Activated naive CD8-positive, alpha-beta T cell treated with anti-CD3 and anti-CD28 coated beads, Interleukin-2, amount 10 ng/mL, durations not matched to agents 7 days and 5 days (primary cell): ENCODE data around the gene SLC11A1. TPM values are rescaled to one million over a fixed set of nuclear protein-coding genes. Genes with fewer than 3 reads are reported as not detected.

Experiments
- ATAC-seq: fragments of 150-1000 bp; cut with Tn5 transposase; one replicate; pipeline ENCODE4 v1.10.0; 2021; ENCODE audit warnings: low read depth, moderate library complexity
- POLR2A ChIA-PET: fragments of 350-600 bp; sonication (Branson Sonifier 250); formaldehyde crosslinking; loops from one replicate; lab custom pipeline; 2021; ENCODE audit warnings: antibody characterized with exemption; lab: Charles Lee
- DNase-seq: peaks from one replicate; pipeline ENCODE4 v3.0.0; 2021
- H3K27ac Mint-ChIP-seq: one replicate; pipeline ENCODE4 v1.8.0; 2022; ENCODE audit warnings: mild to moderate bottlenecking, mixed read lengths
- H3K27me3 Mint-ChIP-seq: one replicate; pipeline ENCODE4 v1.8.0; 2022; ENCODE audit warnings: mild to moderate bottlenecking, moderate library complexity, mixed read lengths
- H3K36me3 Mint-ChIP-seq: one replicate; pipeline ENCODE4 v1.8.0; 2021; ENCODE audit warnings: mild to moderate bottlenecking, mixed read lengths
- H3K4me1 Mint-ChIP-seq: one replicate; pipeline ENCODE4 v1.8.0; 2021; ENCODE audit warnings: mixed read lengths
- H3K4me3 Mint-ChIP-seq: one replicate; pipeline ENCODE4 v1.8.0; 2022; ENCODE audit warnings: mild to moderate bottlenecking, moderate library complexity, mixed read lengths
- H3K9me3 Mint-ChIP-seq: one replicate; pipeline ENCODE4 v1.8.0; 2021; ENCODE audit warnings: mixed read lengths
- total RNA-seq, 2 experiments: library from RNA; stranded (reverse); gene quantifications; one replicate each; pipeline ENCODE4 v1.2.3, GENCODE V29; 2021

SLC11A1 gene
- total RNA-seq, 2 experiments from 2014 or later = 1.6 to 1.7 TPM

GRCh38 chr2:218392891-218393462 is 10.9 kb downstream of the SLC11A1 start:
- H3K27me3 Mint-ChIP-seq = no peaks in the 10 kb centered on the region
- peaks cover 2% of the 10 kb centered on the region for H3K36me3 Mint-ChIP-seq
- POLR2A ChIA-PET = interaction anchor here (0.6 to 1.2 kb wide), 2 partner anchors 26 to 107 kb away, joined by 3 to 4 read pairs; no protein-coding TSS in a partner anchor
- H3K27ac Mint-ChIP-seq = peak overlapping the region; percentile 48
- peaks cover 24% of the 10 kb centered on the region for H3K4me1 Mint-ChIP-seq
- H3K4me3 Mint-ChIP-seq = no peak overlapping the region
- no peaks in the 10 kb centered on the region for H3K9me3 Mint-ChIP-seq
- ATAC-seq (no peak), DNase-seq (no peak)

GRCh38 chr2:218393750-218394290 is 11.7 kb downstream of the SLC11A1 start:
- Mint-ChIP-seq H3K4me1 (peaks cover 24% of the 10 kb centered on the region), H3K9me3 (no peaks in the 10 kb centered on the region), H3K27me3 (no peaks in the 10 kb centered on the region), H3K4me3 (no peak overlapping the region), H3K27ac (peak overlapping the region; percentile 45), H3K36me3 (peaks cover 2% of the 10 kb centered on the region)
- no peak for ATAC-seq
- DNase-seq = no peak
- POLR2A ChIA-PET = interaction anchor here (1.2 to 1.3 kb wide), 3 partner anchors 103 to 120 kb away, joined by 3 read pairs; no protein-coding TSS in a partner anchor

GRCh38 chr2:218394298-218395089 is 12.4 kb downstream of the SLC11A1 start:
- no peaks in the 10 kb centered on the region for H3K9me3 Mint-ChIP-seq
- peaks cover 2% of the 10 kb centered on the region for H3K36me3 Mint-ChIP-seq
- no peaks in the 10 kb centered on the region for H3K27me3 Mint-ChIP-seq
- POLR2A ChIA-PET = interaction anchor here (1.2 to 1.3 kb wide), 2 partner anchors 104 to 121 kb away, joined by 3 read pairs; no protein-coding TSS in a partner anchor
- H3K4me3 Mint-ChIP-seq = no peak overlapping the region
- peaks cover 24% of the 10 kb centered on the region for H3K4me1 Mint-ChIP-seq
- DNase-seq (peak; percentile 48), ATAC-seq (no peak)
- peak overlapping the region; percentile 62 for H3K27ac Mint-ChIP-seq

GRCh38 chr2:218395090-218395444 is 13.0 kb downstream of the SLC11A1 start:
- H3K4me3 Mint-ChIP-seq = no peak overlapping the region
- H3K9me3 Mint-ChIP-seq = no peaks in the 10 kb centered on the region
- ATAC-seq = no peak
- DNase-seq = no peak
- POLR2A ChIA-PET = interaction anchor here (0.5 to 2.0 kb wide), 2 partner anchors 93 to 122 kb away, joined by 3 to 7 read pairs; no protein-coding TSS in a partner anchor
- peaks cover 2% of the 10 kb centered on the region for H3K36me3 Mint-ChIP-seq
- peak overlapping the region; percentile 62 for H3K27ac Mint-ChIP-seq
- H3K4me1 Mint-ChIP-seq = peaks cover 24% of the 10 kb centered on the region
- H3K27me3 Mint-ChIP-seq = no peaks in the 10 kb centered on the region

GRCh38 chr2:218395456-218395825 is 13.4 kb downstream of the SLC11A1 start:
- Mint-ChIP-seq H3K9me3 (no peaks in the 10 kb centered on the region), H3K4me1 (peaks cover 24% of the 10 kb centered on the region), H3K27ac (peak overlapping the region; percentile 98), H3K4me3 (peak overlapping the region; percentile 70), H3K36me3 (peaks cover 2% of the 10 kb centered on the region), H3K27me3 (no peaks in the 10 kb centered on the region)
- POLR2A ChIA-PET = interaction anchor here (0.5 to 2.8 kb wide), 7 partner anchors 10 to 180 kb away, joined by 3 to 30 read pairs (median 9); partner anchors contain the start of genes AAMP and PNKD
- ATAC-seq = no peak
- DNase-seq = no peak

GRCh38 chr2:218395826-218396687 is 14.0 kb downstream of the SLC11A1 start:
- POLR2A ChIA-PET = interaction anchor here (0.5 to 2.8 kb wide), 11 partner anchors 10 to 180 kb away, joined by 3 to 30 read pairs (median 7); partner anchors contain the start of genes AAMP, PNKD and USP37
- Mint-ChIP-seq H3K27ac (peak overlapping the region; percentile 98), H3K9me3 (no peaks in the 10 kb centered on the region), H3K4me1 (peaks cover 24% of the 10 kb centered on the region), H3K27me3 (no peaks in the 10 kb centered on the region), H3K36me3 (peaks cover 2% of the 10 kb centered on the region), H3K4me3 (peak overlapping the region; percentile 97)
- ATAC-seq (peak; percentile 57), DNase-seq (peak; percentile 95)

GRCh38 chr2:218396688-218397462 is 14.8 kb downstream of the SLC11A1 start:
- Mint-ChIP-seq H3K9me3 (no peaks in the 10 kb centered on the region), H3K27ac (peak overlapping the region; percentile 98), H3K4me3 (peak overlapping the region; percentile 97), H3K27me3 (no peaks in the 10 kb centered on the region), H3K4me1 (peaks cover 26% of the 10 kb centered on the region), H3K36me3 (peaks cover 2% of the 10 kb centered on the region)
- POLR2A ChIA-PET = interaction anchor here (0.7 to 2.8 kb wide), 11 partner anchors 9 to 275 kb away, joined by 4 to 30 read pairs (median 7); partner anchors contain the start of genes AAMP, PNKD, RNF25 and STK36
- peak; percentile 7 for ATAC-seq
- DNase-seq = peak; percentile 83

GRCh38 chr2:218397463-218397819 is 15.4 kb downstream of the SLC11A1 start:
- POLR2A ChIA-PET = interaction anchor here (1.3 to 2.8 kb wide), 8 partner anchors 8 to 274 kb away, joined by 4 to 30 read pairs (median 9); partner anchors contain the start of genes AAMP, PNKD, RNF25 and STK36
- peaks cover 26% of the 10 kb centered on the region for H3K4me1 Mint-ChIP-seq
- no peaks in the 10 kb centered on the region for H3K27me3 Mint-ChIP-seq
- no peak for ATAC-seq
- no peaks in the 10 kb centered on the region for H3K9me3 Mint-ChIP-seq
- peak overlapping the region; percentile 98 for H3K27ac Mint-ChIP-seq
- H3K4me3 Mint-ChIP-seq = peak overlapping the region; percentile 97
- no peak for DNase-seq
- peaks cover 2% of the 10 kb centered on the region for H3K36me3 Mint-ChIP-seq

- no peaks in the 10 kb centered on the region for H3K9me3 Mint-ChIP-seq
- H3K27me3 Mint-ChIP-seq = no peaks in the 10 kb centered on the region
- peak overlapping the region; percentile 98 for H3K27ac Mint-ChIP-seq
- POLR2A ChIA-PET = interaction anchor here (1.1 to 2.8 kb wide), 7 partner anchors 8 to 274 kb away, joined by 4 to 30 read pairs (median 9); partner anchors contain the start of genes AAMP, PNKD, RNF25 and STK36
- peak; percentile 35 for ATAC-seq
- peak; percentile 84 for DNase-seq
- H3K4me1 Mint-ChIP-seq = peaks cover 26% of the 10 kb centered on the region
- H3K36me3 Mint-ChIP-seq = peaks cover 2% of the 10 kb centered on the region
- peak overlapping the region; percentile 97 for H3K4me3 Mint-ChIP-seq
Observed at GRCh38 chr2:218397820-218398436, 15.9 kb downstream of the SLC11A1 start.

GRCh38 chr2:218398437-218399390 is 16.6 kb downstream of the SLC11A1 start:
- POLR2A ChIA-PET = interaction anchor here (1.1 to 2.8 kb wide), 3 partner anchors 108 to 129 kb away, joined by 3 to 13 read pairs (median 4); partner anchors contain the start of genes AAMP and PNKD
- H3K36me3 Mint-ChIP-seq = peaks cover 4% of the 10 kb centered on the region
- peak overlapping the region; percentile 98 for H3K27ac Mint-ChIP-seq
- H3K27me3 Mint-ChIP-seq = no peaks in the 10 kb centered on the region
- peaks cover 29% of the 10 kb centered on the region for H3K4me1 Mint-ChIP-seq
- no peaks in the 10 kb centered on the region for H3K9me3 Mint-ChIP-seq
- ATAC-seq (peak; percentile 17), DNase-seq (peak; percentile 81)
- H3K4me3 Mint-ChIP-seq = peak overlapping the region; percentile 97
